H1 (cell line): Measurements from ENCODE around the gene TFF2. TPM values are rescaled to one million over a fixed set of nuclear protein-coding genes. Genes with fewer than 3 reads are reported as not detected.

ENCODE experiments used
- CTCF ChIA-PET: fragments of 300-600 bp; sonication (Branson Sonifier 250); formaldehyde crosslinking; loops from one replicate; lab custom pipeline; 2021; ENCODE audit not compliant: partially characterized antibody; lab: Charles Lee
- POLR2A ChIA-PET: fragments of 300-600 bp; sonication (Branson Sonifier 250); formaldehyde crosslinking; loops from one replicate; lab custom pipeline; 2021; ENCODE audit warnings: inconsistent platforms; ENCODE audit not compliant: partially characterized antibody; lab: Charles Lee
- DNase-seq, 2 experiments: peaks; one replicate each; pipeline versions ENCODE4 v3.0.0 to v3.0.0-alpha.2; 2010 to 2022; ENCODE audit warnings: low spot score in 2 of 2, low read depth in 1 of 2, mixed read lengths in 1 of 2
- FAIRE-seq: peaks from 2 replicates; lab custom pipeline; 2011; peaks lifted over from hg19 to GRCh38; lab: Jason Lieb, UNC
- H2AFZ ChIP-seq: 2 replicates; pipeline ENCODE4 v1.8.1; 2012; ENCODE audit warnings: low read length, inconsistent platforms
- H2AK5ac ChIP-seq: 2 replicates; pipeline ENCODE4 v1.6.1; 2013; ENCODE audit warnings: low read depth, low read length
- H2BK120ac ChIP-seq: replicated peaks from 2 replicates; pipeline ENCODE3; 2013; ENCODE audit warnings: low read depth, low read length, inconsistent platforms
- H2BK12ac ChIP-seq: 2 replicates; pipeline ENCODE4 v1.6.1; 2013; ENCODE audit warnings: low read depth, low read length
- H2BK15ac ChIP-seq: 2 replicates; pipeline ENCODE4 v1.6.1; 2013; ENCODE audit warnings: low read length
- H2BK20ac ChIP-seq: 2 replicates; pipeline ENCODE4 v1.6.1; 2013; ENCODE audit warnings: low read length
- H2BK5ac ChIP-seq: 2 replicates; pipeline ENCODE4 v1.6.1; 2013; ENCODE audit warnings: low read depth, low read length
- H3K14ac ChIP-seq: 2 replicates; pipeline ENCODE4 v1.6.1; 2013; ENCODE audit warnings: inconsistent platforms; ENCODE audit not compliant: insufficient read length
- H3K18ac ChIP-seq: 2 replicates; pipeline ENCODE4 v1.6.1; 2013; ENCODE audit warnings: low read length; ENCODE audit errors: extremely low read depth
- H3K23ac ChIP-seq: 2 replicates; pipeline ENCODE4 v1.6.1; 2013; ENCODE audit warnings: inconsistent platforms; ENCODE audit not compliant: insufficient read length
- H3K23me2 ChIP-seq: 2 replicates; pipeline ENCODE4 v1.6.1; 2013; ENCODE audit warnings: low read depth, low read length
- H3K27ac ChIP-seq: 2 replicates; pipeline ENCODE4 v1.6.1; 2011; ENCODE audit warnings: low read depth, low read length, inconsistent platforms
- H3K27me3 ChIP-seq, 4 experiments: replicated peaks in 1 of 4; 1 replicate in 1 of 4; 2 replicates in 3 of 4; pipeline versions ENCODE4 v1.6.1 to v1.8.1; 2011 to 2013; ENCODE audit warnings: low read length in 3 of 4, mild to moderate bottlenecking in 3 of 4, inconsistent platforms in 2 of 4, mixed read lengths in 2 of 4, moderate library complexity in 1 of 4; ENCODE audit not compliant: control insufficient read depth in 3 of 4, insufficient read depth in 3 of 4; ENCODE audit errors: extremely low read depth in 1 of 4
- H3K36me3 ChIP-seq, 4 experiments: 2 replicates each; pipeline versions ENCODE4 v1.6.1 to v1.8.1; 2011 to 2013; ENCODE audit warnings: mild to moderate bottlenecking in 4 of 4, low read length in 3 of 4, moderate library complexity in 2 of 4, control low read depth in 1 of 4, inconsistent platforms in 1 of 4; ENCODE audit not compliant: insufficient read depth in 4 of 4, control insufficient read depth in 2 of 4
- H3K4ac ChIP-seq: replicated peaks from 2 replicates; pipeline ENCODE3; 2013; ENCODE audit warnings: low read length, low read depth, mixed read lengths, inconsistent platforms; ENCODE audit not compliant: insufficient read length
- H3K4me1 ChIP-seq, 4 experiments: replicated peaks in 1 of 4; 1 replicate in 1 of 4; 2 replicates in 3 of 4; pipeline versions ENCODE4 v1.6.1 to v1.8.1; 2011 to 2013; ENCODE audit warnings: low read length in 3 of 4, inconsistent platforms in 2 of 4, mixed read lengths in 1 of 4; ENCODE audit not compliant: insufficient read depth in 4 of 4, control insufficient read depth in 3 of 4
- H3K4me2 ChIP-seq, 2 experiments: 2 replicates each; pipeline versions ENCODE4 v1.6.1 to v1.8.1; 2011 to 2013; ENCODE audit warnings: low read depth in 2 of 2, low read length in 2 of 2, control low read depth in 1 of 2, inconsistent platforms in 1 of 2, mild to moderate bottlenecking in 1 of 2; ENCODE audit not compliant: insufficient read depth in 1 of 2
- H3K4me3 ChIP-seq, 4 experiments: fragments of 200-600, 300-600 bp in 1 of 4; sonication (generic), shearing (Covaris generic), sonication (Bioruptor Twin) in 1 of 4; 2 replicates each; pipeline versions ENCODE4 v1.5.1 to v1.8.1; 2011 to 2016; ENCODE audit warnings: low read length in 4 of 4, low read depth in 3 of 4, control low read depth in 2 of 4, inconsistent platforms in 2 of 4, mild to moderate bottlenecking in 2 of 4, mixed read lengths in 1 of 4, moderate library complexity in 1 of 4; ENCODE audit not compliant: insufficient read depth in 2 of 4; ENCODE audit errors: extremely low read depth in 1 of 4
- H3K56ac ChIP-seq: replicated peaks from 2 replicates; pipeline ENCODE3; 2013; ENCODE audit warnings: low read depth, mild to moderate bottlenecking, mixed read lengths, low read length, inconsistent platforms; ENCODE audit not compliant: insufficient read length
- H3K79me1 ChIP-seq: 2 replicates; pipeline ENCODE4 v1.6.1; 2013; ENCODE audit warnings: low read depth, low read length, control low read depth
- H3K79me2 ChIP-seq, 2 experiments: 2 replicates each; pipeline versions ENCODE4 v1.6.1 to v1.8.1; 2012 to 2013; ENCODE audit warnings: low read length in 2 of 2, mild to moderate bottlenecking in 2 of 2, inconsistent platforms in 1 of 2; ENCODE audit not compliant: insufficient read depth in 2 of 2, control insufficient read depth in 1 of 2
- H3K9ac ChIP-seq, 4 experiments: replicated peaks in 1 of 4; 1 replicate in 1 of 4; 2 replicates in 3 of 4; pipeline versions ENCODE4 v1.6.1 to v1.8.1; 2011 to 2013; ENCODE audit warnings: low read depth in 3 of 4, low read length in 3 of 4, control low read depth in 2 of 4, mild to moderate bottlenecking in 2 of 4, moderate library complexity in 2 of 4, inconsistent platforms in 1 of 4; ENCODE audit errors: extremely low read depth in 1 of 4
- H3K9me3 ChIP-seq, 2 experiments: 2 replicates each; pipeline versions ENCODE4 v1.6.1 to v1.8.1; 2012 to 2013; ENCODE audit warnings: mild to moderate bottlenecking in 2 of 2, moderate library complexity in 2 of 2, control low read depth in 1 of 2, inconsistent platforms in 1 of 2, low read depth in 1 of 2, low read length in 1 of 2, mixed read lengths in 1 of 2; ENCODE audit not compliant: insufficient read depth in 2 of 2
- H4K20me1 ChIP-seq, 2 experiments: replicated peaks in 1 of 2; 2 replicates each; pipeline versions ENCODE3 to v1.8.1; 2011 to 2013; ENCODE audit warnings: inconsistent platforms in 2 of 2, low read length in 2 of 2, mild to moderate bottlenecking in 1 of 2; ENCODE audit not compliant: insufficient read depth in 2 of 2, control insufficient read depth in 1 of 2
- H4K5ac ChIP-seq: 2 replicates; pipeline ENCODE4 v1.6.1; 2013; ENCODE audit warnings: low read length, low read depth, mixed read lengths, inconsistent platforms; ENCODE audit not compliant: insufficient read length
- H4K8ac ChIP-seq: 2 replicates; pipeline ENCODE4 v1.8.0; 2013; ENCODE audit warnings: mild to moderate bottlenecking, moderate library complexity, low read length, inconsistent platforms; ENCODE audit not compliant: insufficient read depth; ENCODE audit errors: extremely low read depth
- H4K91ac ChIP-seq: replicated peaks from 2 replicates; pipeline ENCODE3; 2013; ENCODE audit warnings: low read length, mixed read lengths, inconsistent platforms; ENCODE audit not compliant: insufficient read length
- CHD1 ChIP-seq: IDR thresholded peaks from 2 replicates; pipeline ENCODE4 v1.6.1; 2012; ENCODE audit warnings: low read depth, low read length, improper control_type of control experiment
- POU5F1 ChIP-seq: IDR thresholded peaks from 2 replicates; pipeline ENCODE4 v1.6.1; 2011; ENCODE audit warnings: low read depth, mild to moderate bottlenecking, low read length, moderate library complexity
- WGBS, 2 experiments: shearing (Covaris generic) in 1 of 2; methylation state at CpG; one replicate each; pipeline versions ENCODE4 v1.1.6 to v1.1.7; 2013 to 2015; ENCODE audit warnings: low lambda C conversion rate in 2 of 2, mixed read lengths in 2 of 2, inconsistent platforms in 1 of 2, low coverage in 1 of 2, missing lambda C conversion rate in 1 of 2; ENCODE audit not compliant: insufficient replicate concordance in 2 of 2, insufficient coverage in 1 of 2, insufficient read length in 1 of 2; ENCODE audit errors: extremely low coverage in 1 of 2, missing lambda C conversion rate in 1 of 2; 5-methylcytosine and 5-hydroxymethylcytosine counted together
- polyA plus RNA-seq, 7 experiments: library from polyadenylated mRNA; depleted of rRNA in 3 of 7; stranded (reverse) in 5 of 7; unstranded in 2 of 7; fragments of >200 nt in 5 of 7; fragments of 200-250 nt in 2 of 7; gene quantifications; 1 replicate in 5 of 7; 2 replicates in 1 of 7; 4 replicates in 1 of 7; pipeline versions ENCODE4 v1.2.1 to v1.2.3, GENCODE V29; 2011 to 2013; ENCODE audit warnings: missing spikeins in 2 of 7, mixed read lengths in 2 of 7
- total RNA-seq: library from RNA; stranded (reverse); fragmentation: NEBNext Ultra II Directional; extraction: Animal tissue kit (Norgen Biotek cat#: 25700); gene quantifications from 2 replicates; pipeline ENCODE4 v1.2.1, GENCODE V29; 2021
- TF ChIP-seq, protein P1 (sequence below): IDR thresholded peaks from 2 replicates; pipeline ENCODE4 v1.6.1; 2011; ENCODE audit warnings: low read depth, mild to moderate bottlenecking, low read length; ENCODE audit not compliant: insufficient read depth

The TFF2 gene
- total and polyA plus RNA-seq, 2 of the 8 experiments (the other 6 are each of a cell fraction or from before 2014, with no cell fraction given) = not detected

DNA sequence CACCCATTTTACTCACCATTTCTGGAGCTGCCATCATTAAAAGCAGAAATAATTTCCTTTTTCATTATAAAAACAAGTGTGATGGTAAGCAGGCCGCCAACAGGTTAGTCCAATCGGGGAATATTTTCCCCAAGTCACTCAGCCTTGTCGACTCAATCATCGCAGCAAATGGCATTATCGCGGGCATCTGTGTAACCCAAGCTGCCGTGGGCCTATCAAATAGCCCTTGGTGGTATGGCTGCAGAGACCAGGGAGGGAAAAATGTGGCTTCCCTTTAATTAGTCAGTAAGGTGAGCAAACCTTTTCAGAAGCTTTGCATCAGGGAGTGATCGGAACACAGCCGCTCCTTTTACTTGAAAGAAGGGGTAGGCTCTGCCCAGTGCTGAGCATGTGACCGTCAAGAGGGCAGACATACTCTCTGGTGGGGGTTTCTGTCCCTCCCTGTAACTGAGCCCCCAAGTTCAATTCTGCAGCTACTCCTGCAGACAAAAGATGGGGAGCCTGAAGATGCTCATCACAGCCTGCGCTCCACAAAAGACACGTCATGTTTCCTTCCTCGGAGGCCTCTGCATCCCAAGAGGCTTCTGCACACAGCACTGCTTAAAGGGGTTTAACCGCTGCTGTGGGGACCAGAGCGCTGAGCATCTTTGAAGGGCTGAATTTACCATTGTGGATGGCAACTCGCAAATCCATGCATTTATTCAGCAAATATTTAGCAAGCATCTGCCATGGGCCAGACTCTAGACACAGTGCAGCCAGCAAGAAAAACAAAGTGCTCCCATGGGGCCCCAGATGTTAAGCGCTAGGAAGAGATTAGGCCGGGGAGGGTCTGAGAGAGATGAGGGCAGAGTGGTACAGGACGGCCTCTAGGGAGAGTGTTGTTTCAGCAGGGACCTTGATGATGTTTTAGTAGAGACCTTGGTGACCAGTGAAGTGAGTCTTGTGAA lies 46.3 kb upstream of the TFF2 start:
- Histone ChIP-seq H4K20me1 (no peaks in the 10 kb centered on the region), H3K4me1 (peaks cover 0 to 4% (median 0%) of the 10 kb centered on the region in 4 experiments; a peak in 1 of 7 replicates), H2AFZ (no peak overlapping the region), H3K4me3 (no peak overlapping the region), H3K14ac (no peak overlapping the region), H2BK15ac (no peak overlapping the region), H3K23ac (no peak overlapping the region), H3K79me2 (no peaks in the 10 kb centered on the region), H4K91ac (no peak overlapping the region), H4K8ac (no peak overlapping the region), H3K27me3 (no peaks in the 10 kb centered on the region), H3K79me1 (no peaks in the 10 kb centered on the region), H3K56ac (no peak overlapping the region), H4K5ac (no peak overlapping the region), H3K4me2 (no peak overlapping the region), H2AK5ac (no peak overlapping the region), H3K9me3 (peaks cover under 1 to 7% of the 10 kb centered on the region in 2 experiments; a peak in 2 of 4 replicates), H3K23me2 (no peaks in the 10 kb centered on the region), H2BK120ac (no peak overlapping the region), H2BK12ac (no peak overlapping the region), H3K36me3 (no peaks in the 10 kb centered on the region), H3K4ac (no peak overlapping the region), H3K27ac (no peak overlapping the region), H3K9ac (no peak overlapping the region), H2BK20ac (no peak overlapping the region), H2BK5ac (no peak overlapping the region), H3K18ac (no peak overlapping the region)
- WGBS, 2 experiments = 92% methylated on average over 19 of the region's 19 CpGs; no CpG with 5 or more reads in 1 of the 2 experiments
- ChIA-PET CTCF (interaction anchor here (0.7 to 2.1 kb wide), 5 partner anchors 15 to 272 kb away, joined by 3 to 5 read pairs (median 4); no protein-coding TSS in a partner anchor), POLR2A (no interaction called here)
- DNase-seq (no peak), FAIRE-seq (no peak)
- TF ChIP-seq, protein P1, sequence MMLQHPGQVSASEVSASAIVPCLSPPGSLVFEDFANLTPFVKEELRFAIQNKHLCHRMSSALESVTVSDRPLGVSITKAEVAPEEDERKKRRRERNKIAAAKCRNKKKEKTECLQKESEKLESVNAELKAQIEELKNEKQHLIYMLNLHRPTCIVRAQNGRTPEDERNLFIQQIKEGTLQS = no peak
- TF ChIP-seq POU5F1 (no peak), CHD1 (no peak)
